SU-DHL-6 (cell line): ENCODE results near the gene GPBP1L1.

Experiments
- EZH2phosphoT487 ChIP-seq: fragments of 200-600 bp; sonication (generic), shearing (Covaris generic); conservative IDR thresholded peaks from 2 replicates; pipeline ENCODE4 v1.6.1; 2018; ENCODE audit warnings: mild to moderate bottlenecking, antibody characterized with exemption, low read length, moderate library complexity, mixed read lengths
- TF ChIP-seq, protein P1 (sequence below): fragments of 200-600 bp; sonication (generic); IDR thresholded peaks from one replicate; pipeline ENCODE4 v1.5.1; 2017; ENCODE audit warnings: antibody characterized with exemption, mild to moderate bottlenecking, low read length, moderate library complexity; ENCODE audit not compliant: insufficient read depth, poor library complexity, severe bottlenecking

DNA sequence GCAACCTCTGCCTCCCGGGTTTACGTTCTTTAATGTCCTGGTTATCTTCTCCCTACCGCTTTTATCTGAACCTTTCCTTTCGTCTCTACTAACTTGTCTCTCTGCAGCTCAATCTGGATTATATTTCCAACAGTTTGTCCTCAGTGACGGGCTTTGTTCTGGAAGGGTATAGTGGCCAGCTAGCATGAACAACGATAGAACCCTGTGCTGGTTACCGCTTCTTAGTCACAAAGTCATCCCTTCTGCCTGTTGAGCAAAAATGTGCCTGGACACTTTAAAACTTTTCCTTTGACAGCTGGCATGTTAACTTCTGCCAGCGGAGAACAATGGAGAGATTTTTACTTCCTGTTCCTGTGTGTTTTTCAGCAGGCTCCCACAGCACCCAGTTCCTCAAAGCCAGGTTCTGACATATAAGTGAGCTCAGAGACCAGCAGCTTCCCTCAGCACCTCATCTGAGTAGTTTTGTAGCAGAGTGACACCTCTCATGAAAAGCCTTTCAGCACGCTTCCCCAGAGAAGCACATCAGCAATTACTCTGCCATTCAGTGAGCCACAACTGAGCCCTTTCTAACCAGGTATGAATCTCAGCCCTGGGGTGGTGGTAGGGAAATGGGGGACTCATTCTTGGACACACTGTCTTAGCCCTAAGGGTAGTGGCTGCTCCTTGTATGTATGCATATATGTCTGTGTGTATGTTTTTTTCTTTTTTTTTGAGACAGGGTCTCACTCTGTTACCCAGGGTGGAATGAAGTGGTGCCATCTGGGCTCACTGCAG lies 38.9 kb downstream of the GPBP1L1 start:
- TF ChIP-seq, protein P1, sequence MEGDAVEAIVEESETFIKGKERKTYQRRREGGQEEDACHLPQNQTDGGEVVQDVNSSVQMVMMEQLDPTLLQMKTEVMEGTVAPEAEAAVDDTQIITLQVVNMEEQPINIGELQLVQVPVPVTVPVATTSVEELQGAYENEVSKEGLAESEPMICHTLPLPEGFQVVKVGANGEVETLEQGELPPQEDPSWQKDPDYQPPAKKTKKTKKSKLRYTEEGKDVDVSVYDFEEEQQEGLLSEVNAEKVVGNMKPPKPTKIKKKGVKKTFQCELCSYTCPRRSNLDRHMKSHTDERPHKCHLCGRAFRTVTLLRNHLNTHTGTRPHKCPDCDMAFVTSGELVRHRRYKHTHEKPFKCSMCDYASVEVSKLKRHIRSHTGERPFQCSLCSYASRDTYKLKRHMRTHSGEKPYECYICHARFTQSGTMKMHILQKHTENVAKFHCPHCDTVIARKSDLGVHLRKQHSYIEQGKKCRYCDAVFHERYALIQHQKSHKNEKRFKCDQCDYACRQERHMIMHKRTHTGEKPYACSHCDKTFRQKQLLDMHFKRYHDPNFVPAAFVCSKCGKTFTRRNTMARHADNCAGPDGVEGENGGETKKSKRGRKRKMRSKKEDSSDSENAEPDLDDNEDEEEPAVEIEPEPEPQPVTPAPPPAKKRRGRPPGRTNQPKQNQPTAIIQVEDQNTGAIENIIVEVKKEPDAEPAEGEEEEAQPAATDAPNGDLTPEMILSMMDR: no peak
- no peak for TF ChIP-seq EZH2phosphoT487
